ENCODE data around the gene GH1. TPM values are rescaled to one million over a fixed set of nuclear protein-coding genes. Genes with fewer than 3 reads are reported as not detected.
A peak's percentile ranks its signal among the peaks of the same experiment; 100 is the strongest.
"Not testable (repeated sequence)": the region's sequence is repeated elsewhere in the genome, so short reads cannot be mapped to it uniquely, and the experiment has no call there.

The GH1 gene
- polyA plus RNA-seq, 4 donors = not detected

- not testable (repeated sequence) for DNase-seq (ENCODE audit: low read depth in 4 of 4, low spot score in 3 of 4)
Observed at GRCh38 chr17:63901971-63902370, 16.7 kb downstream of the GH1 start.

GRCh38 chr17:63898899-63899798 lies 19.5 kb downstream of the GH1 start:
- DNase-seq (ENCODE audit: low read depth in 4 of 4, low spot score in 3 of 4) = not testable (repeated sequence)

- DNase-seq (ENCODE audit: low read depth in 4 of 4, low spot score in 3 of 4) = not testable (repeated sequence)
Observed at GRCh38 chr17:63896524-63897354, 21.9 kb downstream of the GH1 start, which contains the start of gene CSH1. Gene CSH1, minus strand, starts transcription at chr17:63896574. Its CDS starts 63 bp downstream, at chr17:63896511.

GRCh38 chr17:63894821-63895220 lies 23.8 kb downstream of the GH1 start:
- not testable (repeated sequence) for DNase-seq (ENCODE audit: low read depth in 4 of 4, low spot score in 3 of 4)

- not testable (repeated sequence) for DNase-seq (ENCODE audit: low read depth in 4 of 4, low spot score in 3 of 4)
Observed at GRCh38 chr17:63894021-63894420, 24.6 kb downstream of the GH1 start.

- not testable (repeated sequence) for DNase-seq (ENCODE audit: low read depth in 4 of 4, low spot score in 3 of 4)
Observed at GRCh38 chr17:63892316-63893037, 26.2 kb downstream of the GH1 start.

- peak in 1 of 4 donors; percentile 4 for DNase-seq (ENCODE audit: low read depth in 4 of 4, low spot score in 3 of 4)
Observed at GRCh38 chr17:63889026-63889848, 29.4 kb downstream of the GH1 start.

GRCh38 chr17:63885119-63885518 lies 33.5 kb downstream of the GH1 start:
- DNase-seq (ENCODE audit: low read depth in 4 of 4, low spot score in 3 of 4) = not testable (repeated sequence)

GRCh38 chr17:63882626-63883126 lies 36.0 kb downstream of the GH1 start:
- not testable (repeated sequence) for DNase-seq (ENCODE audit: low read depth in 4 of 4, low spot score in 3 of 4)

GRCh38 chr17:63881935-63882601 lies 36.6 kb downstream of the GH1 start, which contains the start of gene GH2:
Gene GH2, minus strand, starts transcription at chr17:63881944. Its CDS starts 143 bp downstream, at chr17:63881801.
- peak in 2 of 4 donors; percentile 22 to 31 for DNase-seq (ENCODE audit: low read depth in 4 of 4, low spot score in 3 of 4)

- not testable (repeated sequence) for DNase-seq (ENCODE audit: low read depth in 4 of 4, low spot score in 3 of 4)
Observed at GRCh38 chr17:63881337-63881736, 37.3 kb downstream of the GH1 start.

GRCh38 chr17:63880706-63881105 lies 37.9 kb downstream of the GH1 start:
- DNase-seq (ENCODE audit: low read depth in 4 of 4, low spot score in 3 of 4) = no peak

GRCh38 chr17:63878413-63878812 lies 40.2 kb downstream of the GH1 start:
- not testable (repeated sequence) for DNase-seq (ENCODE audit: low read depth in 4 of 4, low spot score in 3 of 4)

- DNase-seq (ENCODE audit: low read depth in 4 of 4, low spot score in 3 of 4) = not testable (repeated sequence)
Observed at GRCh38 chr17:63874693-63875092, 43.9 kb downstream of the GH1 start.

GRCh38 chr17:63874061-63874626 lies 44.5 kb downstream of the GH1 start:
- not testable (repeated sequence) for DNase-seq (ENCODE audit: low read depth in 4 of 4, low spot score in 3 of 4)

GRCh38 chr17:63873577-63873976 lies 45.1 kb downstream of the GH1 start, which contains the start of gene CSH2:
Gene CSH2, minus strand, starts transcription at chr17:63873677. Its CDS starts 63 bp downstream, at chr17:63873614.
- DNase-seq (ENCODE audit: low read depth in 4 of 4, low spot score in 3 of 4) = not testable (repeated sequence)

- not testable (repeated sequence) for DNase-seq (ENCODE audit: low read depth in 4 of 4, low spot score in 3 of 4)
Observed at GRCh38 chr17:63871646-63872365, 46.8 kb downstream of the GH1 start.

GRCh38 chr17:63870292-63870665 lies 48.4 kb downstream of the GH1 start:
- not testable (repeated sequence) for DNase-seq (ENCODE audit: low read depth in 4 of 4, low spot score in 3 of 4)
